Activated CD8-positive, alpha-beta T cell treated with anti-CD3 and anti-CD28 coated beads, Interleukin-2, amount 10 ng/mL, durations not matched to agents 7 days and 5 days (primary cell): ENCODE measurements around the gene PDGFRB. TPM values are rescaled to one million over a fixed set of nuclear protein-coding genes. Genes with fewer than 3 reads are reported as not detected.
A peak's percentile ranks its signal among the peaks of the same experiment; 100 is the strongest.

ENCODE experiments used
- ATAC-seq: fragments of 150-1000 bp; cut with Tn5 transposase; one replicate; pipeline ENCODE4 v1.10.0; 2021; ENCODE audit warnings: moderate library complexity
- CTCF ChIA-PET: fragments of 350-600 bp; sonication (Branson Sonifier 250); formaldehyde crosslinking; loops from one replicate; lab custom pipeline; 2021; ENCODE audit warnings: antibody characterized with exemption; lab: Charles Lee
- POLR2A ChIA-PET: fragments of 350-600 bp; sonication (Branson Sonifier 250); formaldehyde crosslinking; loops from one replicate; lab custom pipeline; 2021; ENCODE audit warnings: antibody characterized with exemption; lab: Charles Lee
- DNase-seq: peaks from one replicate; pipeline ENCODE4 v3.0.0-alpha.2; 2020
- H3K27ac Mint-ChIP-seq: one replicate; pipeline ENCODE4 v1.8.0; 2021; ENCODE audit warnings: mild to moderate bottlenecking, mixed read lengths
- H3K27me3 Mint-ChIP-seq: one replicate; pipeline ENCODE4 v1.8.0; 2021; ENCODE audit warnings: low read depth, mixed read lengths
- H3K36me3 Mint-ChIP-seq: one replicate; pipeline ENCODE4 v1.8.0; 2021; ENCODE audit warnings: low read depth, mixed read lengths
- H3K4me1 Mint-ChIP-seq: one replicate; pipeline ENCODE4 v1.8.0; 2021; ENCODE audit warnings: low read depth, mixed read lengths
- H3K4me3 Mint-ChIP-seq: one replicate; pipeline ENCODE4 v1.8.0; 2021; ENCODE audit warnings: mild to moderate bottlenecking, mixed read lengths
- H3K9me3 Mint-ChIP-seq: one replicate; pipeline ENCODE4 v1.8.0; 2022; ENCODE audit warnings: mixed read lengths; ENCODE audit not compliant: insufficient read depth
- total RNA-seq, 2 experiments: library from RNA; stranded (reverse); gene quantifications; one replicate each; pipeline ENCODE4 v1.2.3, GENCODE V29; 2021

PDGFRB gene
- total RNA-seq, 2 experiments from 2014 or later, result 47.0 to 49.0 TPM

- DNase-seq, result peak; percentile 14
Measured at GRCh38 chr5:150082889-150083288, 72.8 kb downstream of the PDGFRB start.

GRCh38 chr5:150082374-150082773, 73.3 kb downstream of the PDGFRB start:
- H3K4me3 Mint-ChIP-seq, result no peak overlapping the region
- H3K4me1 Mint-ChIP-seq, result peaks cover 8% of the 10 kb centered on the region
- no peak for ATAC-seq
- ChIA-PET CTCF (no interaction called here), POLR2A (no interaction called here)
- no peak overlapping the region for H3K27ac Mint-ChIP-seq
- no peaks in the 10 kb centered on the region for H3K36me3 Mint-ChIP-seq
- peaks cover 29% of the 10 kb centered on the region for H3K27me3 Mint-ChIP-seq
- no peaks in the 10 kb centered on the region for H3K9me3 Mint-ChIP-seq
- DNase-seq, result peak; percentile 19

More at GRCh38 chr5:150082889-150083288, 72.8 kb downstream of the PDGFRB start:
- H3K4me3 Mint-ChIP-seq, result no peak overlapping the region
- peaks cover 8% of the 10 kb centered on the region for H3K4me1 Mint-ChIP-seq
- no peak for ATAC-seq
- peaks cover 32% of the 10 kb centered on the region for H3K27me3 Mint-ChIP-seq
- no peak overlapping the region for H3K27ac Mint-ChIP-seq
- CTCF ChIA-PET, result no interaction called here
- POLR2A ChIA-PET, result no interaction called here
- H3K9me3 Mint-ChIP-seq, result no peaks in the 10 kb centered on the region
- no peaks in the 10 kb centered on the region for H3K36me3 Mint-ChIP-seq

- POLR2A ChIA-PET, result no interaction called here
- Mint-ChIP-seq H3K27ac (no peak overlapping the region), H3K9me3 (no peaks in the 10 kb centered on the region), H3K27me3 (peaks cover 27% of the 10 kb centered on the region), H3K36me3 (no peaks in the 10 kb centered on the region), H3K4me3 (no peak overlapping the region), H3K4me1 (peaks cover 8% of the 10 kb centered on the region)
- CTCF ChIA-PET, result no interaction called here
- ATAC-seq (peak; percentile 54), DNase-seq (peak; percentile 20)
Measured at GRCh38 chr5:150081541-150082283, 73.9 kb downstream of the PDGFRB start.

GRCh38 chr5:150080696-150081435, 74.8 kb downstream of the PDGFRB start:
- H3K4me1 Mint-ChIP-seq, result peaks cover 8% of the 10 kb centered on the region
- POLR2A ChIA-PET, result no interaction called here
- peak; percentile 13 for DNase-seq

GRCh38 chr5:150079909-150080461, 75.7 kb downstream of the PDGFRB start:
- no peak for ATAC-seq
- Mint-ChIP-seq H3K4me1 (peaks cover 8% of the 10 kb centered on the region), H3K4me3 (no peak overlapping the region), H3K9me3 (no peaks in the 10 kb centered on the region), H3K27me3 (peaks cover 18% of the 10 kb centered on the region), H3K27ac (no peak overlapping the region), H3K36me3 (no peaks in the 10 kb centered on the region)
- peak; percentile 9 for DNase-seq
- CTCF ChIA-PET, result no interaction called here
- POLR2A ChIA-PET, result no interaction called here

More at GRCh38 chr5:150080696-150081435, 74.8 kb downstream of the PDGFRB start:
- Mint-ChIP-seq H3K36me3 (no peaks in the 10 kb centered on the region), H3K9me3 (no peaks in the 10 kb centered on the region), H3K27me3 (peaks cover 22% of the 10 kb centered on the region), H3K27ac (no peak overlapping the region), H3K4me3 (no peak overlapping the region)
- no peak for ATAC-seq
- CTCF ChIA-PET, result no interaction called here

GRCh38 chr5:150078802-150079689, 76.6 kb downstream of the PDGFRB start:
- H3K27me3 Mint-ChIP-seq, result peaks cover 18% of the 10 kb centered on the region
- peak; percentile 18 for DNase-seq

GRCh38 chr5:150077996-150078801, 77.4 kb downstream of the PDGFRB start:
- DNase-seq (peak; percentile 12), ATAC-seq (no peak)
- no peak overlapping the region for H3K27ac Mint-ChIP-seq
- H3K4me3 Mint-ChIP-seq, result no peak overlapping the region
- H3K36me3 Mint-ChIP-seq, result no peaks in the 10 kb centered on the region
- POLR2A ChIA-PET, result interaction anchor here (0.6 kb wide), 1 partner anchor 125 kb away, joined by 3 read pairs; no protein-coding TSS in a partner anchor
- peaks cover 8% of the 10 kb centered on the region for H3K4me1 Mint-ChIP-seq
- CTCF ChIA-PET, result interaction anchor here (1.1 kb wide), 1 partner anchor 244 kb away, joined by 3 read pairs; no protein-coding TSS in a partner anchor
- H3K9me3 Mint-ChIP-seq, result no peaks in the 10 kb centered on the region
- H3K27me3 Mint-ChIP-seq, result peaks cover 16% of the 10 kb centered on the region

More at GRCh38 chr5:150078802-150079689, 76.6 kb downstream of the PDGFRB start:
- POLR2A ChIA-PET, result no interaction called here
- CTCF ChIA-PET, result no interaction called here
- Mint-ChIP-seq H3K27ac (no peak overlapping the region), H3K4me3 (no peak overlapping the region), H3K9me3 (no peaks in the 10 kb centered on the region), H3K4me1 (peaks cover 8% of the 10 kb centered on the region), H3K36me3 (no peaks in the 10 kb centered on the region)
- ATAC-seq, result no peak

GRCh38 chr5:150077060-150077459, 78.6 kb downstream of the PDGFRB start:
- H3K27ac Mint-ChIP-seq, result no peak overlapping the region
- CTCF ChIA-PET, result interaction anchor here (1.1 kb wide), 1 partner anchor 243 kb away, joined by 3 read pairs; no protein-coding TSS in a partner anchor

GRCh38 chr5:150075806-150076205, 79.8 kb downstream of the PDGFRB start:
- H3K9me3 Mint-ChIP-seq, result no peaks in the 10 kb centered on the region
- ATAC-seq, result no peak
- H3K27me3 Mint-ChIP-seq, result peaks cover 13% of the 10 kb centered on the region
- DNase-seq, result peak; percentile 18
- no peak overlapping the region for H3K27ac Mint-ChIP-seq
- H3K36me3 Mint-ChIP-seq, result no peaks in the 10 kb centered on the region
- H3K4me1 Mint-ChIP-seq, result no peaks in the 10 kb centered on the region
- H3K4me3 Mint-ChIP-seq, result no peak overlapping the region
- CTCF ChIA-PET, result no interaction called here
- POLR2A ChIA-PET, result no interaction called here

More at GRCh38 chr5:150077060-150077459, 78.6 kb downstream of the PDGFRB start:
- Mint-ChIP-seq H3K4me3 (no peak overlapping the region), H3K27me3 (peaks cover 14% of the 10 kb centered on the region), H3K36me3 (no peaks in the 10 kb centered on the region), H3K9me3 (no peaks in the 10 kb centered on the region), H3K4me1 (peaks cover 2% of the 10 kb centered on the region)
- ATAC-seq (no peak), DNase-seq (peak; percentile 10)
- POLR2A ChIA-PET, result no interaction called here

- peak; percentile 12 for DNase-seq
- Mint-ChIP-seq H3K4me3 (no peak overlapping the region), H3K27ac (no peak overlapping the region), H3K36me3 (no peaks in the 10 kb centered on the region), H3K9me3 (no peaks in the 10 kb centered on the region), H3K27me3 (peaks cover 13% of the 10 kb centered on the region), H3K4me1 (no peaks in the 10 kb centered on the region)
- ATAC-seq, result no peak
- POLR2A ChIA-PET, result interaction anchor here (0.9 kb wide), 1 partner anchor 10 kb away, joined by 3 read pairs; no protein-coding TSS in a partner anchor
- CTCF ChIA-PET, result no interaction called here
Measured at GRCh38 chr5:150075233-150075632, 80.4 kb downstream of the PDGFRB start.
